Uterus (tissue), 4 donors: ENCODE measurements around the gene GRID2. TPM values are rescaled to one million over a fixed set of nuclear protein-coding genes. Genes with fewer than 3 reads are reported as not detected.

Experiments used
- DNase-seq, 2 donors: peaks; one replicate each; pipeline ENCODE4 v3.0.0-alpha.2; 2019 to 2020
- H3K27ac ChIP-seq, 2 donors: fragments of 200-600 bp; sonication (generic); 1 replicate in 1 of 2; 2 replicates in 1 of 2; pipeline ENCODE4 v1.5.1; 2016 to 2018
- H3K27me3 ChIP-seq, 2 donors: fragments of 200-600 bp; sonication (generic); one replicate each; pipeline ENCODE4 v1.5.1; 2018 to 2019; ENCODE audit warnings: control low read depth in 1 of 2
- H3K36me3 ChIP-seq, 2 donors: fragments of 200-600 bp; sonication (generic); one replicate each; pipeline ENCODE4 v1.5.1; 2019; ENCODE audit warnings: control low read depth in 1 of 2
- H3K4me1 ChIP-seq, 2 donors: fragments of 200-600 bp; sonication (generic); one replicate each; pipeline ENCODE4 v1.5.1; 2018 to 2019; ENCODE audit warnings: control low read depth in 1 of 2
- H3K4me3 ChIP-seq, 2 donors: fragments of 200-600 bp; sonication (generic); 1 replicate in 1 of 2; 2 replicates in 1 of 2; pipeline ENCODE4 v1.5.1; 2018 to 2019; ENCODE audit warnings: mild to moderate bottlenecking in 1 of 2
- H3K9me3 ChIP-seq, 2 donors: fragments of 200-600 bp; sonication (generic); one replicate each; pipeline ENCODE4 v1.5.1; 2019; ENCODE audit warnings: control low read depth in 1 of 2
- POLR2A ChIP-seq, 2 donors: fragments of 450-650 bp; IDR thresholded peaks; one replicate each; pipeline ENCODE4 v1.6.1; 2016; ENCODE audit warnings: antibody characterized with exemption in 2 of 2, mild to moderate bottlenecking in 1 of 2, moderate library complexity in 1 of 2
- intact Hi-C: fragments of 100-400 bp; cut with DNase I; formaldehyde crosslinking; loops from one replicate; pipeline ENCODE4 v1.15.1; 2023; ENCODE audit warnings: low total_unique reads
- total RNA-seq, 4 donors: library from RNA; depleted of rRNA in 3 of 4; stranded (reverse); fragments of >200 nt in 3 of 4; gene quantifications; one replicate each; pipeline versions ENCODE4 v1.1.0 to v1.2.4, GENCODE V29; 2014 to 2023
- TF ChIP-seq, protein P1 (sequence below), 4 experiments: fragments of 200-600 bp in 2 of 4; fragments of 450-650 bp in 2 of 4; sonication (generic) in 2 of 4; IDR thresholded peaks; one replicate each; pipeline ENCODE4 v1.5.1; 2016 to 2019; ENCODE audit warnings: antibody characterized with exemption in 4 of 4, mild to moderate bottlenecking in 2 of 4, moderate library complexity in 1 of 4
- donor health status: DM: yes; HTN: yes; CAD: no.

The GRID2 gene
- total RNA-seq, 4 donors from 2014 or later, result 0.27 to 33.3 (median 0.59) TPM; not detected in 1

DNA sequence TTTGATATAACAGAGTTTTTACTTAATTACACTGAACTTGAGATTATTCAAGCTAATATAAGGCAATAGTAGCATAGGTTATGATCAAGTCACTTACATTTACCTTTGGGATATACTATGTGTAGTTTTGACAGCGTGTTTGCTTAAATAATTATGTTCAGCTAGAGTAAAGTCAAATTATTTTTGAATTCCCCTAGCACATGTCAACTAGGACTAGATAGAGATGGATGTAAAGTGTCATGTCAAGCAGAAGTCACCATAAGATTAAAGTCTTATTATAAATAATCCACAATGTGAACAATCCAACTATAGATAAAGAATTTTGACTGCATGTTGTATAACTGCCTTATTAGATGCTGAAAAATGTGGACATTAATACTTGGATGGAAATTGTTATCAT lies 665.2 kb downstream of the GRID2 start:
- Histone ChIP-seq H3K4me3 (no peak overlapping the region), H3K27ac (no peak overlapping the region), H3K9me3 (no peaks in the 10 kb centered on the region), H3K27me3 (no peaks in the 10 kb centered on the region), H3K36me3 (no peaks in the 10 kb centered on the region), H3K4me1 (no peaks in the 10 kb centered on the region)
- intact Hi-C loops, result no loop called here
- TF ChIP-seq POLR2A (IDR thresholded peaks at IDR 0.05), result no peak
- no peak for DNase-seq

GRCh38 chr4:92969650-92970379 lies 666.0 kb downstream of the GRID2 start:
- Histone ChIP-seq H3K4me1 (no peaks in the 10 kb centered on the region), H3K27me3 (no peaks in the 10 kb centered on the region), H3K9me3 (no peaks in the 10 kb centered on the region), H3K4me3 (no peak overlapping the region), H3K36me3 (no peaks in the 10 kb centered on the region), H3K27ac (no peak overlapping the region)
- no peak for DNase-seq
- intact Hi-C loops, result no loop called here
- TF ChIP-seq, protein P1, sequence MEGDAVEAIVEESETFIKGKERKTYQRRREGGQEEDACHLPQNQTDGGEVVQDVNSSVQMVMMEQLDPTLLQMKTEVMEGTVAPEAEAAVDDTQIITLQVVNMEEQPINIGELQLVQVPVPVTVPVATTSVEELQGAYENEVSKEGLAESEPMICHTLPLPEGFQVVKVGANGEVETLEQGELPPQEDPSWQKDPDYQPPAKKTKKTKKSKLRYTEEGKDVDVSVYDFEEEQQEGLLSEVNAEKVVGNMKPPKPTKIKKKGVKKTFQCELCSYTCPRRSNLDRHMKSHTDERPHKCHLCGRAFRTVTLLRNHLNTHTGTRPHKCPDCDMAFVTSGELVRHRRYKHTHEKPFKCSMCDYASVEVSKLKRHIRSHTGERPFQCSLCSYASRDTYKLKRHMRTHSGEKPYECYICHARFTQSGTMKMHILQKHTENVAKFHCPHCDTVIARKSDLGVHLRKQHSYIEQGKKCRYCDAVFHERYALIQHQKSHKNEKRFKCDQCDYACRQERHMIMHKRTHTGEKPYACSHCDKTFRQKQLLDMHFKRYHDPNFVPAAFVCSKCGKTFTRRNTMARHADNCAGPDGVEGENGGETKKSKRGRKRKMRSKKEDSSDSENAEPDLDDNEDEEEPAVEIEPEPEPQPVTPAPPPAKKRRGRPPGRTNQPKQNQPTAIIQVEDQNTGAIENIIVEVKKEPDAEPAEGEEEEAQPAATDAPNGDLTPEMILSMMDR (IDR thresholded peaks at IDR 0.05), result no peak
- TF ChIP-seq POLR2A (IDR thresholded peaks at IDR 0.05), result no peak

DNA sequence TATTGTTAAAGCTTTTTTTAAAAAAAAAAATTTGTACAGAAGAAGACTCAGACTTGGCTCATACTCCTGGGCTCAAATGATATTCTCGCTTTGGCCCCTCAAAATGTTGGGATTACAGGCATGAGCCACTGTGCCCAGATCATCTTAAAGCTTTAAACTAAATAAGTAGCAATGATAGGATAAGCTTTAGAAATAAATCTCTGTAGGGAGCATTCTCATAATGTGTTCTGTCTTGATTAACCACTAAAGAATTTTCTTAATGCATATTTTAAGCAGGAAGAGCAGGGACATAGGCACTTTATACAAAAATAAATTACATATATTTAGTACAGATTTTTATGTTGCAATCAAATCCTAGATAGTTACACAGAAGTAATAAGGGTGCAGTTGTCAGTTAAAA lies 667.2 kb downstream of the GRID2 start:
- intact Hi-C loops, result no loop called here
- no peak for DNase-seq
- no peaks in the 10 kb centered on the region for H3K27me3 ChIP-seq
- TF ChIP-seq POLR2A (IDR thresholded peaks at IDR 0.05), result no peak
- TF ChIP-seq, protein P1 (IDR thresholded peaks at IDR 0.05), result no peak
- no peaks in the 10 kb centered on the region for H3K9me3 ChIP-seq
- no peak overlapping the region for H3K4me3 ChIP-seq
- no peak overlapping the region for H3K27ac ChIP-seq
- no peaks in the 10 kb centered on the region for H3K36me3 ChIP-seq
- no peaks in the 10 kb centered on the region for H3K4me1 ChIP-seq

GRCh38 chr4:92988301-92988700 lies 684.5 kb downstream of the GRID2 start:
- no peak for TF ChIP-seq POLR2A (IDR thresholded peaks at IDR 0.05)
- TF ChIP-seq, protein P1 (IDR thresholded peaks at IDR 0.05), result no peak
- H3K27me3 ChIP-seq, result no peaks in the 10 kb centered on the region
- intact Hi-C loops, result no loop called here
- no peaks in the 10 kb centered on the region for H3K9me3 ChIP-seq
- no peak overlapping the region for H3K4me3 ChIP-seq
- H3K36me3 ChIP-seq, result no peaks in the 10 kb centered on the region
- no peaks in the 10 kb centered on the region for H3K4me1 ChIP-seq
- no peak overlapping the region for H3K27ac ChIP-seq
- no peak for DNase-seq

DNA sequence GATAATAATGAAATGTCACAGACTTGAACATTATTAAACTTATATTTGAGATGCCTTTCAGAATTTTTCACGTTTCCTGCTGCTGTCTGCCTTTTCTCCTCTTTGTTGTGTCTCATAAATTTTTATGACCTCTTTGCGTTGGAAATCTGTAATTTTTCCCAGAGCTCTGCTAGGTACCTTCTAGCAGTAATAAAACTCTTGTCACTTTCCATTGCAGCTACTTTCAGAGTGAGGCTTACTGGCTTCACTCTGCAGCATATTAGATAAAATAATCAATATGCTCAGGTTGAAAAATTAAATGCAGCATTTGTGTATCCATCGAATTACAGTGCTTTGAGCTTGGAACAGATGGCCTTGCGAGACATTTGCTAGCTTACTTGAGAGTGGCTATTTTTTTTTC lies 689.0 kb downstream of the GRID2 start:
- H3K36me3 ChIP-seq, result no peaks in the 10 kb centered on the region
- TF ChIP-seq, protein P1 (IDR thresholded peaks at IDR 0.05), result no peak
- TF ChIP-seq POLR2A (IDR thresholded peaks at IDR 0.05), result no peak
- DNase-seq, result no peak
- H3K27me3 ChIP-seq, result no peaks in the 10 kb centered on the region
- intact Hi-C loops, result no loop called here
- H3K4me1 ChIP-seq, result no peaks in the 10 kb centered on the region
- no peak overlapping the region for H3K4me3 ChIP-seq
- no peak overlapping the region for H3K27ac ChIP-seq
- H3K9me3 ChIP-seq, result no peaks in the 10 kb centered on the region
